ENCODE results near the gene TMEM270. TPM values are rescaled to one million over a fixed set of nuclear protein-coding genes. Genes with fewer than 3 reads are reported as not detected.

Gene TMEM270
- total RNA-seq, 4 donors from 2014 or later, result not detected

DNA sequence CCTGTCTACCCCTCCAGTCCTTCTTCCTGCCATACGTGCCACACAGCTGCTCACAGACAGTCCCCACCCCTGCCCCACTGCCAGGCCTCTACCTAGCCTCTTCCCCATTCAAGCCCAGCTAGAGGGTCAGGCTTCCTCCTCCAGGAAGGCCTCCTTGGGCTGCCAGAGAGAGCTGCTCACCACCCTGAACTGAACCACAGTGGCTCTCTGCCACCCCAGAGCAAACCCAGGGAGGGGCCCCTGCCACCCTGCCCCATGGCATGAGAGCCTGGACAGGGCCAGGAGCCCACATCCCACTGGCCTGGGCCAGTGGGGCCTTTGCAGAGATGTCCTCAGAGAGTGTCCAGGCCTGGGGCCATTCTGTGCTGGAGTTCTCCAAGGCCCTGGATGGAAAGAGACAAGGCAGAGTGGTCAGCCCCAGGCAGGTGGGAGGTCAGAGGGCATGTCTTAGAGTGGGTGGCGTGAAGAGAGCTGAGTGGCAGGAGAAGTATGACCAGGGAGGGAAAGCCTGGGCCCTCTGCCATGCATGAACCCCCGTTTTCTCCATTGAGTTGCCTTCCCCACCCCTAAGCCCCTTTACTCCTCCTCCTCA lies 40.4 kb downstream of the TMEM270 start:
- TF ChIP-seq POLR2A (IDR thresholded peaks at IDR 0.05) (no peak), EP300 (IDR thresholded peaks at IDR 0.05) (no peak)
- TF ChIP-seq, protein P1, sequence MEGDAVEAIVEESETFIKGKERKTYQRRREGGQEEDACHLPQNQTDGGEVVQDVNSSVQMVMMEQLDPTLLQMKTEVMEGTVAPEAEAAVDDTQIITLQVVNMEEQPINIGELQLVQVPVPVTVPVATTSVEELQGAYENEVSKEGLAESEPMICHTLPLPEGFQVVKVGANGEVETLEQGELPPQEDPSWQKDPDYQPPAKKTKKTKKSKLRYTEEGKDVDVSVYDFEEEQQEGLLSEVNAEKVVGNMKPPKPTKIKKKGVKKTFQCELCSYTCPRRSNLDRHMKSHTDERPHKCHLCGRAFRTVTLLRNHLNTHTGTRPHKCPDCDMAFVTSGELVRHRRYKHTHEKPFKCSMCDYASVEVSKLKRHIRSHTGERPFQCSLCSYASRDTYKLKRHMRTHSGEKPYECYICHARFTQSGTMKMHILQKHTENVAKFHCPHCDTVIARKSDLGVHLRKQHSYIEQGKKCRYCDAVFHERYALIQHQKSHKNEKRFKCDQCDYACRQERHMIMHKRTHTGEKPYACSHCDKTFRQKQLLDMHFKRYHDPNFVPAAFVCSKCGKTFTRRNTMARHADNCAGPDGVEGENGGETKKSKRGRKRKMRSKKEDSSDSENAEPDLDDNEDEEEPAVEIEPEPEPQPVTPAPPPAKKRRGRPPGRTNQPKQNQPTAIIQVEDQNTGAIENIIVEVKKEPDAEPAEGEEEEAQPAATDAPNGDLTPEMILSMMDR (IDR thresholded peaks at IDR 0.05), result no peak
- H3K4me3 ChIP-seq, result no peak overlapping the region
- 74 to 83% methylated on average over 3 of the region's 3 CpGs for WGBS, 2 donors
- no peak overlapping the region for H3K27ac ChIP-seq
- no peaks in the 10 kb centered on the region for H3K36me3 ChIP-seq
- peaks cover 0 to 18% (median 0%) of the 10 kb centered on the region in 4 donors for H3K4me1 ChIP-seq
- peaks cover 0 to 18% (median 0%) of the 10 kb centered on the region in 4 donors for H3K9me3 ChIP-seq
- DNase-seq (ENCODE audit: low spot score in 2 of 2), result no peak
- H3K27me3 ChIP-seq, result no peaks in the 10 kb centered on the region

- H3K27ac ChIP-seq, result no peak overlapping the region
- H3K27me3 ChIP-seq, result no peaks in the 10 kb centered on the region
- no peak for DNase-seq (ENCODE audit: low spot score in 2 of 2)
- peaks cover 0 to 11% (median 0%) of the 10 kb centered on the region in 4 donors for H3K9me3 ChIP-seq
- TF ChIP-seq EP300 (IDR thresholded peaks at IDR 0.05), result no peak
- TF ChIP-seq, protein P1 (IDR thresholded peaks at IDR 0.05), result no peak
- TF ChIP-seq POLR2A (IDR thresholded peaks at IDR 0.05), result no peak
- peaks cover 0 to 11% (median 0%) of the 10 kb centered on the region in 4 donors for H3K4me1 ChIP-seq
- WGBS, 2 donors, result 55 to 69% methylated on average over 8 to 13 of the region's 15 CpGs
- no peaks in the 10 kb centered on the region for H3K36me3 ChIP-seq
- no peak overlapping the region for H3K4me3 ChIP-seq
Measured at GRCh38 chr7:73901823-73902597, 41.1 kb downstream of the TMEM270 start.

GRCh38 chr7:73903321-73904218 lies 42.6 kb downstream of the TMEM270 start:
- WGBS, 2 donors, result 82 to 89% methylated on average over 12 to 15 of the region's 15 CpGs
- DNase-seq (ENCODE audit: low spot score in 2 of 2), result no peak
- TF ChIP-seq POLR2A (IDR thresholded peaks at IDR 0.05) (no peak), EP300 (IDR thresholded peaks at IDR 0.05) (no peak)
- TF ChIP-seq, protein P1 (IDR thresholded peaks at IDR 0.05), result no peak
- H3K9me3 ChIP-seq, result no peaks in the 10 kb centered on the region
- H3K27ac ChIP-seq, result no peak overlapping the region
- no peak overlapping the region for H3K4me3 ChIP-seq
- H3K4me1 ChIP-seq, result peaks cover 0 to 11% (median 0%) of the 10 kb centered on the region in 4 donors
- H3K27me3 ChIP-seq, result no peaks in the 10 kb centered on the region
- H3K36me3 ChIP-seq, result no peaks in the 10 kb centered on the region

DNA sequence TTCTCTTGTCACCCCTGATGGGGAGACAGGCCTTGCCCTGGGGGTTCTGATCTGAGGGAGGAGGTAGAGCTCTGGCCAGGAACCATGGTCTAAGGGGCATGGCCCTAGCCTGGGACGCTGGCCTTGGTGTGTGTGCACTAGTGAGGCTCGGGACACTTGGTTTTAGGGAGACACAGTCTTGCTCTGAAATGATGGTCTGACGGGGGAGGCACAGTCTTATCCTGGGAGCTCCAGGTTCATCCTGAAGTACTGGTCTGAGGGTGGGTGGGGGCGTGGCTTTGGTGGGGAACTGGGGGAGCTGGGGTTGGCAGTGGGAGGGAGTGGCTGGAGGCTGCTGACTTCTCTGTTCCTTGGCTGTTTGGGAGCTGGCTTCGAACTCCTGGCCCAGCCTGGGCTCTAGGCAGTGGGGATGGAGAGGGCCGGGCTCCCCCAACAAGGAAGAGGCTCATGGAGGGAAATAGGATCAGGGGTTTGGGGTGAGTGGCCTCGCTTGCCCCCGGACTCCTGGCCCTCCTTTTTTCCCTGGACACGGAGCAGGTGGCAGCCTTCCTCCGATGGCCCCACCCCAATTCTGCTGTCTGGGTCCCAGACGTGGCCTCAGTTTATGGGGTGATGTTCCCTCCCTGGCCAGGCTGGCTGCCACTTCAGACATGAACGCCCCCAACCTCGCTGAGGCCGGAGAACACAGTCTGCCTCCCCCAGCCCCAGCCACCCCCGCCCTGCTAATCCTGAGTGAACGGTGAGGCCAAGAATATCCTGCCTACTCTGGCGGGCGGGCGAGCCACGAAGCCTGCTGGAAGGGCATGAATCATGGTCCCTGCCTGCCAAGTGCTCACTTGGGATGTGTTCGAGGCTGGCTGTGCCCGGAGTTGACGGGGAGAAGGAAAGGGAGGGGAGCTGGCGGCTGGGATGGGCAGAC lies 43.5 kb downstream of the TMEM270 start:
- TF ChIP-seq POLR2A (IDR thresholded peaks at IDR 0.05) (no peak), EP300 (IDR thresholded peaks at IDR 0.05) (no peak)
- TF ChIP-seq, protein P1 (IDR thresholded peaks at IDR 0.05), result no peak
- H3K9me3 ChIP-seq, result no peaks in the 10 kb centered on the region
- no peak overlapping the region for H3K4me3 ChIP-seq
- H3K27ac ChIP-seq, result no peak overlapping the region
- H3K36me3 ChIP-seq, result no peaks in the 10 kb centered on the region
- WGBS, 2 donors, result 64 to 77% methylated on average over 19 to 24 of the region's 24 CpGs
- H3K4me1 ChIP-seq, result peaks cover 0 to 18% (median 0%) of the 10 kb centered on the region in 4 donors
- no peaks in the 10 kb centered on the region for H3K27me3 ChIP-seq
- DNase-seq (ENCODE audit: low spot score in 2 of 2), result no peak
